PC-9 (cell line): ENCODE data around the gene PUS1. TPM values are rescaled to one million over a fixed set of nuclear protein-coding genes. Genes with fewer than 3 reads are reported as not detected.
A peak's percentile ranks its signal among the peaks of the same experiment; 100 is the strongest.

Source experiments
- BruUV-seq: library from RNA; stranded (reverse); fragments of 400-500 nt; replicated peaks from 2 replicates; lab custom pipeline; 2021; lab: Mats Ljungman, UMichigan
- CTCF ChIA-PET: fragments of 300-600 bp; sonication (Branson Sonifier 250); formaldehyde crosslinking; loops from one replicate; lab custom pipeline; 2022; ENCODE audit warnings: antibody characterized with exemption; lab: Charles Lee
- POLR2A ChIA-PET: fragments of 300-600 bp; sonication (Branson Sonifier 250); formaldehyde crosslinking; loops from one replicate; lab custom pipeline; 2022; ENCODE audit warnings: antibody characterized with exemption; ENCODE audit not compliant: unreplicated experiment; lab: Charles Lee
- DNase-seq, 2 experiments: peaks; one replicate each; pipeline versions ENCODE4 v3.0.0 to v3.0.0-alpha.2; 2015 to 2022; ENCODE audit warnings: mixed read lengths in 1 of 2
- H2AFZ ChIP-seq: fragments of 200-600 bp; sonication (generic); 2 replicates; pipeline ENCODE4 v1.8.1; 2017; ENCODE audit warnings: antibody characterized with exemption
- H3F3A ChIP-seq: fragments of 200-600 bp; sonication (generic); 2 replicates; pipeline ENCODE4 v1.8.1; 2017; ENCODE audit warnings: antibody characterized with exemption, mild to moderate bottlenecking, low read depth; ENCODE audit not compliant: insufficient read depth
- H3K27ac ChIP-seq: fragments of 200-600 bp; sonication (generic); 2 replicates; pipeline ENCODE4 v1.6.1; 2016; ENCODE audit warnings: mixed run types
- H3K27me3 ChIP-seq: fragments of 200-600 bp; sonication (generic); 2 replicates; pipeline ENCODE4 v1.6.1; 2016; ENCODE audit warnings: low read depth, mixed run types; ENCODE audit not compliant: insufficient read depth
- H3K36me3 ChIP-seq: fragments of 200-600 bp; sonication (generic); 2 replicates; pipeline ENCODE4 v1.6.1; 2016; ENCODE audit warnings: low read depth, mixed run types
- H3K4me1 ChIP-seq: fragments of 200-600 bp; sonication (generic); replicated peaks from 2 replicates; pipeline ENCODE4 v1.6.1; 2016; ENCODE audit warnings: mixed run types; ENCODE audit not compliant: insufficient read depth
- H3K4me2 ChIP-seq: fragments of 200-600 bp; sonication (generic); 2 replicates; pipeline ENCODE4 v1.6.1; 2017; ENCODE audit warnings: mixed run types
- H3K4me3 ChIP-seq: fragments of 200-600 bp; sonication (generic); 2 replicates; pipeline ENCODE4 v1.6.1; 2016; ENCODE audit warnings: mixed run types
- H3K79me2 ChIP-seq: fragments of 200-600 bp; sonication (generic); 2 replicates; pipeline ENCODE4 v1.6.1; 2017; ENCODE audit warnings: low read depth, mixed run types
- H3K9me2 ChIP-seq: fragments of 200-600 bp; sonication (generic); 2 replicates; pipeline ENCODE4 v1.8.1; 2017; ENCODE audit warnings: mild to moderate bottlenecking; ENCODE audit not compliant: insufficient read depth
- H3K9me3 ChIP-seq: fragments of 200-600 bp; sonication (generic); 2 replicates; pipeline ENCODE4 v1.8.1; 2016; ENCODE audit warnings: low read depth; ENCODE audit not compliant: insufficient read depth
- H4K20me1 ChIP-seq: fragments of 200-600 bp; sonication (generic); 2 replicates; pipeline ENCODE4 v1.8.1; 2017; ENCODE audit not compliant: insufficient read depth
- EZH2 ChIP-seq: fragments of 200-600 bp; sonication (generic); IDR thresholded peaks from 2 replicates; pipeline ENCODE4 v1.8.0; 2017; ENCODE audit warnings: antibody characterized with exemption, low read depth
- intact Hi-C: fragments of 100-400 bp; cut with micrococcal nuclease; formaldehyde crosslinking; loops from one replicate; pipeline ENCODE4 v1.10.0; 2022; ENCODE audit not compliant: unreplicated experiment
- total RNA-seq: library from RNA; stranded (reverse); gene quantifications from 2 replicates; pipeline ENCODE4 v1.2.3, GENCODE V29; 2021
- TF ChIP-seq, protein P1 (sequence below): fragments of 200-600 bp; sonication (generic); conservative IDR thresholded peaks from 2 replicates; pipeline ENCODE4 v1.6.1; 2017; ENCODE audit warnings: mixed run types, antibody characterized with exemption, mild to moderate bottlenecking, moderate library complexity

PUS1 gene
- total RNA-seq, 1 experiment from 2014 or later, result 37.0 TPM

- no peaks in the 10 kb centered on the region for H3K9me2 ChIP-seq
- POLR2A ChIA-PET, result no interaction called here
- H3K27me3 ChIP-seq, result no peaks in the 10 kb centered on the region
- peaks cover under 1% of the 10 kb centered on the region; the same call in 1 of the 2 replicates for H4K20me1 ChIP-seq
- peaks cover 8% of the 10 kb centered on the region for H3K4me1 ChIP-seq
- no peak for DNase-seq
- H3K9me3 ChIP-seq, result no peaks in the 10 kb centered on the region
- H3K27ac ChIP-seq, result peak overlapping the region; percentile 86; the same call in 1 of the 2 replicates
- TF ChIP-seq EZH2, result no peak
- TF ChIP-seq, protein P1, sequence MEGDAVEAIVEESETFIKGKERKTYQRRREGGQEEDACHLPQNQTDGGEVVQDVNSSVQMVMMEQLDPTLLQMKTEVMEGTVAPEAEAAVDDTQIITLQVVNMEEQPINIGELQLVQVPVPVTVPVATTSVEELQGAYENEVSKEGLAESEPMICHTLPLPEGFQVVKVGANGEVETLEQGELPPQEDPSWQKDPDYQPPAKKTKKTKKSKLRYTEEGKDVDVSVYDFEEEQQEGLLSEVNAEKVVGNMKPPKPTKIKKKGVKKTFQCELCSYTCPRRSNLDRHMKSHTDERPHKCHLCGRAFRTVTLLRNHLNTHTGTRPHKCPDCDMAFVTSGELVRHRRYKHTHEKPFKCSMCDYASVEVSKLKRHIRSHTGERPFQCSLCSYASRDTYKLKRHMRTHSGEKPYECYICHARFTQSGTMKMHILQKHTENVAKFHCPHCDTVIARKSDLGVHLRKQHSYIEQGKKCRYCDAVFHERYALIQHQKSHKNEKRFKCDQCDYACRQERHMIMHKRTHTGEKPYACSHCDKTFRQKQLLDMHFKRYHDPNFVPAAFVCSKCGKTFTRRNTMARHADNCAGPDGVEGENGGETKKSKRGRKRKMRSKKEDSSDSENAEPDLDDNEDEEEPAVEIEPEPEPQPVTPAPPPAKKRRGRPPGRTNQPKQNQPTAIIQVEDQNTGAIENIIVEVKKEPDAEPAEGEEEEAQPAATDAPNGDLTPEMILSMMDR, result no peak
- H3K4me2 ChIP-seq, result peak overlapping the region; percentile 92
- BruUV-seq, result no TSS peak
- intact Hi-C loops, result no loop called here
- CTCF ChIA-PET, result no interaction called here
- peak overlapping the region; percentile 94 for H3K4me3 ChIP-seq
- peaks cover 24% of the 10 kb centered on the region; the same call in 1 of the 2 replicates for H3F3A ChIP-seq
- H2AFZ ChIP-seq, result no peak overlapping the region
- peaks cover 4% of the 10 kb centered on the region; the same call in 1 of the 2 replicates for H3K36me3 ChIP-seq
- H3K79me2 ChIP-seq, result peaks cover 28% of the 10 kb centered on the region
Observed at GRCh38 chr12:131894981-131895639, 34.0 kb upstream of the PUS1 start.

- TF ChIP-seq, protein P1, result no peak
- no peak for TF ChIP-seq EZH2
- H3F3A ChIP-seq, result peaks cover 22% of the 10 kb centered on the region; the same call in 1 of the 2 replicates
- no peak for DNase-seq
- H4K20me1 ChIP-seq, result peaks cover 6% of the 10 kb centered on the region
- H3K4me2 ChIP-seq, result peak overlapping the region; percentile 92
- peak overlapping the region; percentile 86 for H3K27ac ChIP-seq
- ChIA-PET POLR2A (no interaction called here), CTCF (no interaction called here)
- intact Hi-C loops, result loop anchor here (1.0 to 2.0 kb wide), 4 partner anchors 17 to 53 kb away; partner anchors contain the start of gene EP400
- H3K4me3 ChIP-seq, result peak overlapping the region; percentile 94
- no peaks in the 10 kb centered on the region for H3K9me2 ChIP-seq
- peaks cover 13% of the 10 kb centered on the region for H3K4me1 ChIP-seq
- no peak overlapping the region for H2AFZ ChIP-seq
- H3K36me3 ChIP-seq, result peaks cover 4% of the 10 kb centered on the region; the same call in 1 of the 2 replicates
- H3K79me2 ChIP-seq, result peaks cover 28% of the 10 kb centered on the region
- H3K9me3 ChIP-seq, result no peaks in the 10 kb centered on the region
- no TSS peak for BruUV-seq
- no peaks in the 10 kb centered on the region for H3K27me3 ChIP-seq
Observed at GRCh38 chr12:131895640-131896079, 33.4 kb upstream of the PUS1 start.

DNA sequence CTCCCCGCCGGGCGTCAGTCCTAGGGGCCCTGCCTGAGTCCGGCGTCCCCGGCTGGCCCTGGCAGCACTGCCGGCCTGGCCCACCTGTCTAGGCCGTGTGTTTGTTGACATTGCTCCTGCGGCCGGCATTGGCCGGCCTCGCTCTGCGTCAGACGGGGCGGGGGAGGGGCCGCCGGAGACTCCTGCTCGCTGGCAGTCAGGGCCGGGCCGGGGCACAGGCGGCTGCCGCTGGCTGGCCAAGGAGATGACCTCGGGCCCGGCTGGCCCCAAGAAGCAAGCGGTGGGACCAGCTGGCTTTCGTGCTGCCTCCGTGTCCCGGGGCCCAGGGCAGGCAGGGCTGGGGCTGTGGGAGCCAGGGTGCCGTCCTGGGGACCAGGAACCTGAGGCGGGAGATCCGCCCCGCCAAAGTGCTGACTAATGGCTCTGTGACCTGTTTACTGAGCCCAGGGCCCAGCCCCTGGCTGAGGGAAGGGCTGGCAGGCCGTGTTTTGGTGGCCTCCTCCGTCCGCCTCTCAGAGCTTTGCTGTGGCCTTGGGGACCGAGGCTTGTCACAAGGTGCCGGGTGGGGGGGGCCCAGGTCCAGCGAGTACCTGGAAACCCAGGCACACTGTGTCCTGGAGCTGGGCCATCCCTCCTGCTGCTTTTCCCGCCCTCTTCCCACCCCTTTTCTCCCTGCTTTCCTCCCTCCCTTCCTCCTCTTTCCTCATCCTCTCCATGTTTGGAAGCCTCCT, 32.8 kb upstream of the PUS1 start:
- TF ChIP-seq EZH2, result no peak
- ChIA-PET POLR2A (no interaction called here), CTCF (interaction anchor here (0.7 kb wide), 1 partner anchor 28 kb away, joined by 3 read pairs; no protein-coding TSS in a partner anchor)
- intact Hi-C loops, result loop anchor here (1.0 to 2.0 kb wide), 4 partner anchors 17 to 53 kb away; partner anchors contain the start of gene EP400
- H2AFZ ChIP-seq, result peak overlapping the region; percentile 75
- DNase-seq, result peak; percentile 86 to 88
- BruUV-seq, result no TSS peak
- H3K27me3 ChIP-seq, result no peaks in the 10 kb centered on the region
- H3K9me2 ChIP-seq, result no peaks in the 10 kb centered on the region
- peaks cover 22% of the 10 kb centered on the region; the same call in 1 of the 2 replicates for H3F3A ChIP-seq
- peaks cover 28% of the 10 kb centered on the region for H3K79me2 ChIP-seq
- peaks cover 4% of the 10 kb centered on the region; the same call in 1 of the 2 replicates for H3K36me3 ChIP-seq
- peak overlapping the region; percentile 86 for H3K27ac ChIP-seq
- H3K4me3 ChIP-seq, result peak overlapping the region; percentile 94
- peaks cover 15% of the 10 kb centered on the region for H3K4me1 ChIP-seq
- H3K4me2 ChIP-seq, result peak overlapping the region; percentile 92
- peaks cover 11% of the 10 kb centered on the region for H4K20me1 ChIP-seq
- no peaks in the 10 kb centered on the region for H3K9me3 ChIP-seq
